Liver (tissue), 9 donors: Measurements from ENCODE around the gene NXN. TPM values are rescaled to one million over a fixed set of nuclear protein-coding genes. Genes with fewer than 3 reads are reported as not detected.
A peak's percentile ranks its signal among the peaks of the same experiment; 100 is the strongest.

Experiments used
- DNase-seq: peaks from one replicate; pipeline ENCODE4 v3.0.0-alpha.2; 2017; ENCODE audit warnings: low spot score
- H3K27ac ChIP-seq, 2 donors: one replicate each; pipeline ENCODE4 v1.7.0; 2013; ENCODE audit warnings: inconsistent platforms in 2 of 2, low read length in 2 of 2, control low read depth in 1 of 2, low read depth in 1 of 2, mild to moderate bottlenecking in 1 of 2
- H3K27me3 ChIP-seq, 4 donors: one replicate each; pipeline versions ENCODE4 v1.6.1 to v1.7.0; 2013; ENCODE audit warnings: low read length in 3 of 4, inconsistent platforms in 1 of 4, mild to moderate bottlenecking in 1 of 4, moderate library complexity in 1 of 4; ENCODE audit not compliant: control insufficient read depth in 4 of 4, insufficient read depth in 4 of 4
- H3K36me3 ChIP-seq, 4 donors: one replicate each; pipeline versions ENCODE4 v1.6.1 to v1.7.0; 2013; ENCODE audit warnings: low read length in 3 of 4, mild to moderate bottlenecking in 3 of 4, low read depth in 1 of 4, moderate library complexity in 1 of 4; ENCODE audit not compliant: control insufficient read depth in 4 of 4, insufficient read depth in 3 of 4
- H3K4me1 ChIP-seq, 4 donors: one replicate each; pipeline versions ENCODE4 v1.6.1 to v1.7.0; 2013; ENCODE audit warnings: low read length in 3 of 4, mild to moderate bottlenecking in 3 of 4, moderate library complexity in 1 of 4; ENCODE audit not compliant: control insufficient read depth in 4 of 4, insufficient read depth in 4 of 4
- H3K4me3 ChIP-seq, 3 donors: one replicate each; pipeline versions ENCODE4 v1.6.1 to v1.7.0; 2013; ENCODE audit warnings: low read length in 3 of 3, control low read depth in 1 of 3, low read depth in 1 of 3, mild to moderate bottlenecking in 1 of 3
- H3K9ac ChIP-seq, 2 donors: one replicate each; pipeline ENCODE4 v1.7.0; 2013; ENCODE audit warnings: low read length in 2 of 2, mild to moderate bottlenecking in 2 of 2, moderate library complexity in 2 of 2, control low read depth in 1 of 2, low read depth in 1 of 2
- H3K9me3 ChIP-seq, 4 donors: one replicate each; pipeline versions ENCODE4 v1.6.1 to v1.7.0; 2013; ENCODE audit warnings: low read length in 3 of 4; ENCODE audit not compliant: control insufficient read depth in 4 of 4
- EGR1 ChIP-seq, 2 donors: IDR thresholded peaks; 2 replicates each; pipeline ENCODE4 v1.6.1; 2016 to 2018; ENCODE audit warnings: antibody characterized with exemption in 2 of 2, low read depth in 2 of 2
- FOXA1 ChIP-seq: IDR thresholded peaks from 2 replicates; pipeline ENCODE4 v1.6.1; 2016; ENCODE audit warnings: antibody characterized with exemption
- FOXA2 ChIP-seq: IDR thresholded peaks from 2 replicates; pipeline ENCODE4 v1.6.1; 2016; ENCODE audit warnings: antibody characterized with exemption
- GABPA ChIP-seq, 2 donors: IDR thresholded peaks in 1 of 2; conservative IDR thresholded peaks in 1 of 2; 2 replicates each; pipeline ENCODE4 v1.6.1; 2016; ENCODE audit warnings: antibody characterized with exemption in 2 of 2, mild to moderate bottlenecking in 1 of 2, moderate library complexity in 1 of 2
- HNF4A ChIP-seq, 2 donors: conservative IDR thresholded peaks; 2 replicates each; pipeline ENCODE4 v1.6.1; 2016; ENCODE audit warnings: antibody characterized with exemption in 2 of 2, mild to moderate bottlenecking in 2 of 2
- HNF4G ChIP-seq: IDR thresholded peaks from 2 replicates; pipeline ENCODE4 v1.6.1; 2016; ENCODE audit warnings: antibody characterized with exemption
- JUND ChIP-seq, 2 donors: IDR thresholded peaks; 2 replicates each; pipeline ENCODE4 v1.6.1; 2016; ENCODE audit warnings: antibody characterized with exemption in 2 of 2
- RAD21 ChIP-seq, 2 donors: IDR thresholded peaks; 2 replicates each; pipeline ENCODE4 v1.6.1; 2016; ENCODE audit warnings: antibody characterized with exemption in 2 of 2, mild to moderate bottlenecking in 2 of 2
- RXRA ChIP-seq, 2 donors: IDR thresholded peaks; 2 replicates each; pipeline ENCODE4 v1.6.1; 2017 to 2018; ENCODE audit warnings: antibody characterized with exemption in 2 of 2, mild to moderate bottlenecking in 1 of 2
- SP1 ChIP-seq: IDR thresholded peaks from 2 replicates; pipeline ENCODE4 v1.6.1; 2018; ENCODE audit warnings: antibody characterized with exemption, mild to moderate bottlenecking
- YY1 ChIP-seq: IDR thresholded peaks from 2 replicates; pipeline ENCODE4 v1.6.1; 2016; ENCODE audit warnings: antibody characterized with exemption, mild to moderate bottlenecking
- WGBS: extraction: QIAGEN DNeasy Blood & Tissue Kit; methylation state at CpG from one replicate; pipeline ENCODE4 v1.1.7; 2013; 5-methylcytosine and 5-hydroxymethylcytosine counted together
- polyA plus RNA-seq, 2 donors: library from polyadenylated mRNA; stranded (reverse) in 1 of 2; unstranded in 1 of 2; fragments of 200-250 nt in 1 of 2; fragments of >200 nt in 1 of 2; fragmentation: Nextera tagmentation in 1 of 2; extraction: Ambion mirVana in 1 of 2; gene quantifications; one replicate each; pipeline versions ENCODE4 v1.2.1 to v1.2.3, GENCODE V29; 2013 to 2015
- total RNA-seq, 2 donors: library from RNA; depleted of rRNA; stranded (reverse); fragments of >200 nt; gene quantifications; one replicate each; pipeline ENCODE4 v1.2.3, GENCODE V29; 2014
- TF ChIP-seq, protein P1 (sequence below): IDR thresholded peaks from 2 replicates; pipeline ENCODE4 v1.6.1; 2016; ENCODE audit warnings: antibody characterized with exemption
- TF ChIP-seq, protein P2 (sequence below): IDR thresholded peaks from 2 replicates; pipeline ENCODE4 v1.6.1; 2016; ENCODE audit warnings: antibody characterized with exemption
- TF ChIP-seq, protein P3 (sequence below): fragments of 150-350 bp; IDR thresholded peaks from 2 replicates; pipeline ENCODE4 v1.5.1; 2017; ENCODE audit warnings: improper control_type of control experiment, low read depth, low read length; ENCODE audit not compliant: missing input control
- TF ChIP-seq, protein P4 (sequence below): IDR thresholded peaks from 2 replicates; pipeline ENCODE4 v1.6.1; 2016; ENCODE audit warnings: antibody characterized with exemption
- donor health status: healthy.
- donor health status: healthy.
- donor health status: healthy.
- donor health status: healthy.
- donor health status: healthy.

The NXN gene
- total and polyA plus RNA-seq, 4 donors: 2.3 to 4.5 (median 3.3) TPM

DNA sequence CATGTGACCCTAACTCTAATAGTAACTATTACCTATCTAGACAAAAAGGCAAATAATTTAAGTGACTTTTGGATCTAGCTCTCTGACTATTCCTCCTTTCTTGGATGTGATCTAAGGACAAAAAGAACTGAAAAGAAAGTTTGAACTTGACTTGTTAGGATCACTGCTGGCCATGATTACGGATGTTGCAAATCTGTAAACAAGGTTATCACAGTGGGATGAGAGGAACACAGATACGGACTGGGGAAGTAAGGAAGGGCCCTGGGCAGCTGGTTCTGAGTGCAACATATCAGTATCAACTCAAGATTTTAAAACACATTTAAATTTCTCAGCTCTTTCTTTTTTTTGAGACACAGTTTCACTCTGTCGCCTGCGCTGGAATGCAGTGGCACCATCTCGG is 118.8 kb downstream of the NXN start:
- 59% methylated on average over 5 of the region's 5 CpGs for WGBS
- Histone ChIP-seq H3K27me3 (no peaks in the 10 kb centered on the region), H3K9ac (no peak overlapping the region), H3K4me1 (peaks cover 0 to 8% (median 3%) of the 10 kb centered on the region in 4 donors), H3K4me3 (no peak overlapping the region), H3K36me3 (no peaks in the 10 kb centered on the region), H3K9me3 (no peaks in the 10 kb centered on the region), H3K27ac (peak overlapping the region; percentile 3 to 13)
- TF ChIP-seq FOXA2 (peak; percentile 60), SP1 (no peak), HNF4A (conservative IDR thresholded peaks at IDR 0.05) (no peak), RXRA (IDR thresholded peaks at IDR 0.05) (peak in 1 of 2 donors; percentile 20)
- DNase-seq: no peak

DNA sequence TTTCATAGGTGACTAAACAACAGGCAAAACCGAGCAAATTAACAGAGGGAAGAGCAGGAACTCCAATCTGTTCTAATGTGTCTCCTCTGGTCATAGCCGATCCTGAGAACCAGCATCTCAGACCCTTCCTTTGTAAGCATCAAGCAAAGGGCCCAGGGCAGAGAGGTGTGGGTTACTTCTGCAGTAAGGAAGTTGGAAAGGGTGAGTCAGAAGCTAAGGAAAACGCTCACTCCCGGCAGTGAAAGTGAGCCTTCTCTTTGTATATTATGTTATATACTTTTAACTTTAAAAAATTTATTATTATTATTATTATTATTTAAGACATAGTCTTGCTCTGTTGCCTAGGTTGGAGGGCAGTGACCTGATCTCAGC is 119.8 kb downstream of the NXN start:
- Histone ChIP-seq H3K4me3 (no peak overlapping the region), H3K36me3 (no peaks in the 10 kb centered on the region), H3K9ac (no peak overlapping the region), H3K9me3 (no peaks in the 10 kb centered on the region), H3K27ac (peak overlapping the region; percentile 39 to 69), H3K4me1 (peaks cover 0 to 16% (median 10%) of the 10 kb centered on the region in 4 donors), H3K27me3 (no peaks in the 10 kb centered on the region)
- TF ChIP-seq, protein P1, sequence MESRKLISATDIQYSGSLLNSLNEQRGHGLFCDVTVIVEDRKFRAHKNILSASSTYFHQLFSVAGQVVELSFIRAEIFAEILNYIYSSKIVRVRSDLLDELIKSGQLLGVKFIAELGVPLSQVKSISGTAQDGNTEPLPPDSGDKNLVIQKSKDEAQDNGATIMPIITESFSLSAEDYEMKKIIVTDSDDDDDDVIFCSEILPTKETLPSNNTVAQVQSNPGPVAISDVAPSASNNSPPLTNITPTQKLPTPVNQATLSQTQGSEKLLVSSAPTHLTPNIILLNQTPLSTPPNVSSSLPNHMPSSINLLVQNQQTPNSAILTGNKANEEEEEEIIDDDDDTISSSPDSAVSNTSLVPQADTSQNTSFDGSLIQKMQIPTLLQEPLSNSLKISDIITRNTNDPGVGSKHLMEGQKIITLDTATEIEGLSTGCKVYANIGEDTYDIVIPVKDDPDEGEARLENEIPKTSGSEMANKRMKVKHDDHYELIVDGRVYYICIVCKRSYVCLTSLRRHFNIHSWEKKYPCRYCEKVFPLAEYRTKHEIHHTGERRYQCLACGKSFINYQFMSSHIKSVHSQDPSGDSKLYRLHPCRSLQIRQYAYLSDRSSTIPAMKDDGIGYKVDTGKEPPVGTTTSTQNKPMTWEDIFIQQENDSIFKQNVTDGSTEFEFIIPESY: no peak
- TF ChIP-seq EGR1 (IDR thresholded peaks at IDR 0.05; ENCODE audit: low read depth in 2 of 2) (no peak), SP1 (no peak), HNF4G (no peak), YY1 (no peak), HNF4A (conservative IDR thresholded peaks at IDR 0.05) (no peak), FOXA1 (no peak), JUND (IDR thresholded peaks at IDR 0.05) (no peak)
- TF ChIP-seq, protein P2, sequence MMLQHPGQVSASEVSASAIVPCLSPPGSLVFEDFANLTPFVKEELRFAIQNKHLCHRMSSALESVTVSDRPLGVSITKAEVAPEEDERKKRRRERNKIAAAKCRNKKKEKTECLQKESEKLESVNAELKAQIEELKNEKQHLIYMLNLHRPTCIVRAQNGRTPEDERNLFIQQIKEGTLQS: no peak
- TF ChIP-seq, protein P3, sequence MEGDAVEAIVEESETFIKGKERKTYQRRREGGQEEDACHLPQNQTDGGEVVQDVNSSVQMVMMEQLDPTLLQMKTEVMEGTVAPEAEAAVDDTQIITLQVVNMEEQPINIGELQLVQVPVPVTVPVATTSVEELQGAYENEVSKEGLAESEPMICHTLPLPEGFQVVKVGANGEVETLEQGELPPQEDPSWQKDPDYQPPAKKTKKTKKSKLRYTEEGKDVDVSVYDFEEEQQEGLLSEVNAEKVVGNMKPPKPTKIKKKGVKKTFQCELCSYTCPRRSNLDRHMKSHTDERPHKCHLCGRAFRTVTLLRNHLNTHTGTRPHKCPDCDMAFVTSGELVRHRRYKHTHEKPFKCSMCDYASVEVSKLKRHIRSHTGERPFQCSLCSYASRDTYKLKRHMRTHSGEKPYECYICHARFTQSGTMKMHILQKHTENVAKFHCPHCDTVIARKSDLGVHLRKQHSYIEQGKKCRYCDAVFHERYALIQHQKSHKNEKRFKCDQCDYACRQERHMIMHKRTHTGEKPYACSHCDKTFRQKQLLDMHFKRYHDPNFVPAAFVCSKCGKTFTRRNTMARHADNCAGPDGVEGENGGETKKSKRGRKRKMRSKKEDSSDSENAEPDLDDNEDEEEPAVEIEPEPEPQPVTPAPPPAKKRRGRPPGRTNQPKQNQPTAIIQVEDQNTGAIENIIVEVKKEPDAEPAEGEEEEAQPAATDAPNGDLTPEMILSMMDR: no peak
- DNase-seq: no peak
- 74% methylated on average over 4 of the region's 4 CpGs for WGBS

DNA sequence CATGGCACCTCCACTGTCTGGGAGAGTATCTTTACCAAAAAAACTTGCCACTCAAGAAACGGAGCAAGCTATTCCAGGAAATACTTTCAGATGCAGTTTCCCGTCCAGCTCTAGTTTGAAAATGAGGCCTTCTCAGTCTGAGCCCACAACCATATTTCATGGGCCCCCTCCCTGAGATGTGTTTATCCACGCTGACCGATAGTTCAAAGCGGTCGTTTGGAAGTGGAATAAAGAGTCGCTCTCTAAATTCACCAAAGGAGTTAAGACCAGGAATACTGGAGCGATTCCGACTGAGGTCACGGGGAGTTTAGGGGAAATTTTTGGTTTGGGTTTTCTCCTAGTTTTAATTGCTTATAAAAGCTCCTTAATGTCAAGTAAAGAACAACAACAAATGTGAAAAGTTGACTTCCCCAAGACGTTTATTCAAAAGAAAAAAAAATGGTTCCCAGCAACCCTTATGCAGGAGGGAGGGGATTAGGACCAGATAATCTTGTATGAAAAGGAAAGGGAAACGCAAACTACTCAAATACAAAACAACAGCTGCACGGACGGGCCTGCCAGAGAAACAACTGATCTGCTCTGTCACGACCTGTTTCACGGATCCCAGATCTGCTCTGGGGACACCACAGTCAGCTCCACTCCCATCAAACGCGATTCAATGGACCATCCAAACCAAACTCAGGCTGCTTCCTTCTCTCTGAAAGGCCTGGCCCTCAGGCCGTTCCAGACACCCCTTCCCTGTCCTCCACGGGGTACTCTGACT is 120.3 kb downstream of the NXN start:
- Histone ChIP-seq H3K9ac (no peak overlapping the region), H3K27ac (peak overlapping the region; percentile 39 to 69), H3K27me3 (no peaks in the 10 kb centered on the region), H3K9me3 (no peaks in the 10 kb centered on the region), H3K4me3 (no peak overlapping the region), H3K4me1 (peaks cover 0 to 16% (median 10%) of the 10 kb centered on the region in 4 donors), H3K36me3 (no peaks in the 10 kb centered on the region)
- DNase-seq: no peak
- WGBS: 80% methylated on average over 20 of the region's 20 CpGs
- TF ChIP-seq, protein P4, sequence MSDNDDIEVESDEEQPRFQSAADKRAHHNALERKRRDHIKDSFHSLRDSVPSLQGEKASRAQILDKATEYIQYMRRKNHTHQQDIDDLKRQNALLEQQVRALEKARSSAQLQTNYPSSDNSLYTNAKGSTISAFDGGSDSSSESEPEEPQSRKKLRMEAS: no peak
- TF ChIP-seq RXRA (IDR thresholded peaks at IDR 0.05) (peak in 1 of 2 donors; percentile 3), GABPA (IDR thresholded peaks at IDR 0.05 in 1 of 2, conservative IDR thresholded peaks at IDR 0.05 in 1 of 2) (no peak), RAD21 (IDR thresholded peaks at IDR 0.05) (no peak)
